ENCODE data around the gene TMCO1.
"Not testable (repeated sequence)": the region's sequence is repeated elsewhere in the genome, so short reads cannot be mapped to it uniquely, and the experiment has no call there.

Gene TMCO1

GRCh38 chr1:165768513-165769394 is at the start of gene TMCO1:
TSS of gene TMCO1 (minus strand) at chr1:165768868. CDS start at chr1:165768751, 117 bp downstream.
- DNase-seq (ENCODE audit: low spot score): peak; percentile 96

- DNase-seq (ENCODE audit: low spot score): no peak
These were observed 48.3 kb upstream of the TMCO1 start for GRCh38 chr1:165816826-165817497.

GRCh38 chr1:165816157-165816556 is 47.5 kb upstream of the TMCO1 start:
- no peak for DNase-seq (ENCODE audit: low spot score)

GRCh38 chr1:165815725-165816124 is 47.1 kb upstream of the TMCO1 start:
- DNase-seq (ENCODE audit: low spot score): no peak

GRCh38 chr1:165807613-165808012 is 38.9 kb upstream of the TMCO1 start:
- DNase-seq (ENCODE audit: low spot score): no peak

GRCh38 chr1:165804513-165804912 is 35.8 kb upstream of the TMCO1 start:
- DNase-seq (ENCODE audit: low spot score): not testable (repeated sequence)

GRCh38 chr1:165799387-165799786 is 30.7 kb upstream of the TMCO1 start:
- no peak for DNase-seq (ENCODE audit: low spot score)

GRCh38 chr1:165795894-165796293 is 27.2 kb upstream of the TMCO1 start:
- DNase-seq (ENCODE audit: low spot score): no peak

GRCh38 chr1:165793951-165794350 is 25.3 kb upstream of the TMCO1 start:
- no peak for DNase-seq (ENCODE audit: low spot score)

GRCh38 chr1:165787741-165788140 is 19.1 kb upstream of the TMCO1 start:
- DNase-seq (ENCODE audit: low spot score): no peak

- not testable (repeated sequence) for DNase-seq (ENCODE audit: low spot score)
These were observed 14.9 kb upstream of the TMCO1 start for GRCh38 chr1:165783519-165783918.

GRCh38 chr1:165778197-165778596 is 9.5 kb upstream of the TMCO1 start:
- DNase-seq (ENCODE audit: low spot score): not testable (repeated sequence)

GRCh38 chr1:165773324-165773965 is 4.8 kb upstream of the TMCO1 start:
- DNase-seq (ENCODE audit: low spot score): no peak

GRCh38 chr1:165772739-165773138 is 4.1 kb upstream of the TMCO1 start:
- no peak for DNase-seq (ENCODE audit: low spot score)

- DNase-seq (ENCODE audit: low spot score): no peak
These were observed 4.4 kb downstream of the TMCO1 start for GRCh38 chr1:165764277-165764676.

- DNase-seq (ENCODE audit: low spot score): no peak
These were observed 5.2 kb downstream of the TMCO1 start for GRCh38 chr1:165763442-165763841.

- DNase-seq (ENCODE audit: low spot score): no peak
These were observed 5.9 kb downstream of the TMCO1 start for GRCh38 chr1:165762725-165763124.

GRCh38 chr1:165759095-165759494 is 9.6 kb downstream of the TMCO1 start:
- no peak for DNase-seq (ENCODE audit: low spot score)

- DNase-seq (ENCODE audit: low spot score): no peak
These were observed 13.2 kb downstream of the TMCO1 start for GRCh38 chr1:165755393-165756010.

- DNase-seq (ENCODE audit: low spot score): no peak
These were observed 14.7 kb downstream of the TMCO1 start for GRCh38 chr1:165753934-165754333.

- DNase-seq (ENCODE audit: low spot score): no peak
These were observed 20.1 kb downstream of the TMCO1 start for GRCh38 chr1:165748550-165748949.
